Rectal smooth muscle tissue (tissue), 1 donor: ENCODE results near the gene DPF1.
"Not testable (repeated sequence)": the region's sequence is repeated elsewhere in the genome, so short reads cannot be mapped to it uniquely, and the experiment has no call there.

Experiments used
- H3K27ac ChIP-seq: one replicate; pipeline ENCODE4 v1.7.0; 2013; ENCODE audit warnings: low read depth, low read length, inconsistent platforms
- H3K27me3 ChIP-seq: one replicate; pipeline ENCODE4 v1.7.0; 2013; ENCODE audit warnings: low read length; ENCODE audit not compliant: control insufficient read depth, insufficient read depth
- H3K36me3 ChIP-seq: one replicate; pipeline ENCODE4 v1.7.0; 2013; ENCODE audit warnings: low read length; ENCODE audit not compliant: control insufficient read depth, insufficient read depth
- H3K4me1 ChIP-seq: one replicate; pipeline ENCODE4 v1.7.0; 2013; ENCODE audit warnings: low read length; ENCODE audit not compliant: control insufficient read depth, insufficient read depth
- H3K4me3 ChIP-seq: one replicate; pipeline ENCODE4 v1.7.0; 2013; ENCODE audit warnings: low read length
- H3K9ac ChIP-seq: one replicate; pipeline ENCODE4 v1.7.0; 2013; ENCODE audit warnings: low read length

The DPF1 gene

GRCh38 chr19:38245826-38246498 lies 21.9 kb upstream of the DPF1 start:
- H3K4me3 ChIP-seq = no peak overlapping the region
- H3K36me3 ChIP-seq = no peaks in the 10 kb centered on the region
- H3K4me1 ChIP-seq = peaks cover 8% of the 10 kb centered on the region
- H3K27ac ChIP-seq = no peak overlapping the region
- no peak overlapping the region for H3K9ac ChIP-seq
- H3K27me3 ChIP-seq = no peaks in the 10 kb centered on the region

- Histone ChIP-seq H3K4me1 (peaks cover 3% of the 10 kb centered on the region), H3K9ac (no peak overlapping the region), H3K27me3 (no peaks in the 10 kb centered on the region), H3K27ac (no peak overlapping the region), H3K4me3 (no peak overlapping the region), H3K36me3 (no peaks in the 10 kb centered on the region)
These were observed 19.3 kb upstream of the DPF1 start for GRCh38 chr19:38243279-38243673.

GRCh38 chr19:38239816-38240215 lies 15.8 kb upstream of the DPF1 start:
- no peak overlapping the region for H3K9ac ChIP-seq
- no peaks in the 10 kb centered on the region for H3K27me3 ChIP-seq
- H3K36me3 ChIP-seq = no peaks in the 10 kb centered on the region
- H3K27ac ChIP-seq = no peak overlapping the region
- no peak overlapping the region for H3K4me3 ChIP-seq
- H3K4me1 ChIP-seq = no peaks in the 10 kb centered on the region

GRCh38 chr19:38234615-38235014 lies 10.6 kb upstream of the DPF1 start:
- Histone ChIP-seq H3K27me3 (peaks cover 8% of the 10 kb centered on the region), H3K27ac (no peak overlapping the region), H3K36me3 (no peaks in the 10 kb centered on the region), H3K4me1 (no peaks in the 10 kb centered on the region), H3K4me3 (no peak overlapping the region), H3K9ac (no peak overlapping the region)

GRCh38 chr19:38233740-38234251 lies 9.8 kb upstream of the DPF1 start:
- peaks cover 13% of the 10 kb centered on the region for H3K27me3 ChIP-seq
- no peak overlapping the region for H3K27ac ChIP-seq
- no peak overlapping the region for H3K9ac ChIP-seq

GRCh38 chr19:38231918-38232317 lies 7.9 kb upstream of the DPF1 start:
- Histone ChIP-seq H3K9ac (no peak overlapping the region), H3K36me3 (no peaks in the 10 kb centered on the region), H3K4me3 (no peak overlapping the region), H3K4me1 (no peaks in the 10 kb centered on the region), H3K27ac (no peak overlapping the region), H3K27me3 (peaks cover 28% of the 10 kb centered on the region)

More at GRCh38 chr19:38233740-38234251, 9.8 kb upstream of the DPF1 start:
- H3K4me3 ChIP-seq = no peak overlapping the region
- H3K36me3 ChIP-seq = no peaks in the 10 kb centered on the region
- no peaks in the 10 kb centered on the region for H3K4me1 ChIP-seq

GRCh38 chr19:38230506-38231133 lies 6.6 kb upstream of the DPF1 start:
- peaks cover 28% of the 10 kb centered on the region for H3K27me3 ChIP-seq
- not testable (repeated sequence) for H3K27ac ChIP-seq, H3K36me3 ChIP-seq, H3K4me1 ChIP-seq, H3K4me3 ChIP-seq, H3K9ac ChIP-seq

- H3K27me3 ChIP-seq = peaks cover 33% of the 10 kb centered on the region
- no peak overlapping the region for H3K9ac ChIP-seq
- no peak overlapping the region for H3K27ac ChIP-seq
- no peaks in the 10 kb centered on the region for H3K4me1 ChIP-seq
- H3K4me3 ChIP-seq = no peak overlapping the region
- H3K36me3 ChIP-seq = no peaks in the 10 kb centered on the region
These were observed 5.6 kb upstream of the DPF1 start for GRCh38 chr19:38229585-38230073.

- Histone ChIP-seq H3K36me3 (no peaks in the 10 kb centered on the region), H3K27me3 (peaks cover 41% of the 10 kb centered on the region), H3K4me3 (no peak overlapping the region), H3K27ac (no peak overlapping the region), H3K4me1 (no peaks in the 10 kb centered on the region), H3K9ac (no peak overlapping the region)
These were observed 4.7 kb upstream of the DPF1 start for GRCh38 chr19:38228491-38229439.

- H3K4me3 ChIP-seq = no peak overlapping the region
- no peaks in the 10 kb centered on the region for H3K36me3 ChIP-seq
- H3K4me1 ChIP-seq = no peaks in the 10 kb centered on the region
- peaks cover 48% of the 10 kb centered on the region for H3K27me3 ChIP-seq
- H3K27ac ChIP-seq = no peak overlapping the region
- no peak overlapping the region for H3K9ac ChIP-seq
These were observed 4.0 kb upstream of the DPF1 start for GRCh38 chr19:38228005-38228377.

GRCh38 chr19:38227287-38228004 lies 3.4 kb upstream of the DPF1 start:
- Histone ChIP-seq H3K36me3 (no peaks in the 10 kb centered on the region), H3K4me1 (no peaks in the 10 kb centered on the region), H3K9ac (no peak overlapping the region), H3K27ac (no peak overlapping the region), H3K27me3 (peaks cover 50% of the 10 kb centered on the region), H3K4me3 (no peak overlapping the region)

- H3K4me3 ChIP-seq, H3K27ac ChIP-seq, H3K4me1 ChIP-seq, H3K36me3 ChIP-seq, H3K9ac ChIP-seq: not testable (repeated sequence)
- H3K27me3 ChIP-seq = peaks cover 49% of the 10 kb centered on the region
These were observed 819 bp upstream of the DPF1 start for GRCh38 chr19:38224863-38225218.
